NCI-H1105 treated with DMSO at 0.1 percent for 48 hours (cell line): ENCODE results near the gene NUP188.
"Not testable (repeated sequence)": the region's sequence is repeated elsewhere in the genome, so short reads cannot be mapped to it uniquely, and the experiment has no call there.

Source experiments
- DNase-seq: peaks from one replicate; lab custom pipeline; 2025; lab: John Stamatoyannopoulos, UW

NUP188 gene

DNA sequence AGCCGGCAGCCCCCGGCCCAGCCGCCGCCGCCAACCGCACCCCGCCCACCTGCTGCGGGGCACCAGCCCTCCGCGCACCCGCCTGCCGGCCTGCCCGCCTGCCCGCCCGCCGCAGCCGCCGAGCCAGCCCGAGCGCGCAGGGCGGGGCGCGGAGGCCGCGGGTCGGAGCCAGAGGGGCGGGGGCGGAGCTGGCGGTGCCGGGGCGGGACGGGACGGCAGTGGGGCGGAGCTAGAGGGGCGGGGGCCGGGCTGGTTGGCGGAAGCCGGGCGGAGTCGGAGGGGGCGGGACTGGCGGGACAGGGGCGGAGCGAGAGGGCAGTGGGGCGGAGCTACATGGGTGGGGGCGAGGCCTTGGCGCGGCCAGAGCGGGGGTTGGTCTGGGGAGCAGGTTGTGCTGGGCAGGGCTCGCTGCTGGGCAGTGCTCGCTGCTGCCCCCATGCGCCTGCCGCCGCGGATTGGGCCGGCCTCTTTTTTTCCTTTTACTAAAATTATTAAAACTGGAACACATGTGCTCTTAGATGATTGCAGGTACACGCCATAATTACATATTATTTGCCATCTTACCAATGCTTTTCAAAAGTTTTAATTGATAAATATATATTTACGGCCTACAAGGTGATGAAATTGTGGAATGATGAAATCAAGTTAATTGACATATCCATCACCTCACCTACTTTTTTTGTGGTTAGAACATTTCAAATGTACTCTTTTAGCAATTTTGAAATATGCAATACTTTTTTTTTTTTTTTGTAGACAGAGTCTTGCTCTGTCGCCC lies 80.9 kb downstream of the NUP188 start, which contains the start of gene SH3GLB2:
TSS of gene SH3GLB2 (minus strand) at position 140 of the 775 bp plus-strand sequence. CDS start 177 bp downstream, outside the sequence.
- peak; percentile 84 for DNase-seq

- no peak for DNase-seq
These were observed 82.7 kb downstream of the NUP188 start for GRCh38 chr9:129030191-129030590.

DNA sequence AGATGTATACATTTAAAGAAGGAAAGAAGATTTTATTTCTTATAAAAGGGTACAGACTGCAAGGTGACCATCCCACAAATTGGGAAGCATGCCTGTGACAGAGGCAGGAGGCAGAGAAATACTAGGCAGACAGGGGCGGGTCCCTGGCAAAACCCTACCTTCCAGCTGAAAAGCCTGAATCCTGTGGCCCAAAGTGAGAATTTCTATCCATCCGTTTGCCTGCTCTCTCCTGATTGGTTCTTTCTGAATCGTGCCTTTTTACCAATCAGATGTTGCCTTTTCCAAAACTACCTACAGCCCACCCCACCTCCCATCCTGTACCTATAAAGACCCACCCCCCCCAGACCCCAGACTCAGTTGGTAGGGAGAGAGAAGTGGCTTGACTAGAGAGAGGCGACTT lies 84.0 kb downstream of the NUP188 start:
- DNase-seq, result no peak

DNA sequence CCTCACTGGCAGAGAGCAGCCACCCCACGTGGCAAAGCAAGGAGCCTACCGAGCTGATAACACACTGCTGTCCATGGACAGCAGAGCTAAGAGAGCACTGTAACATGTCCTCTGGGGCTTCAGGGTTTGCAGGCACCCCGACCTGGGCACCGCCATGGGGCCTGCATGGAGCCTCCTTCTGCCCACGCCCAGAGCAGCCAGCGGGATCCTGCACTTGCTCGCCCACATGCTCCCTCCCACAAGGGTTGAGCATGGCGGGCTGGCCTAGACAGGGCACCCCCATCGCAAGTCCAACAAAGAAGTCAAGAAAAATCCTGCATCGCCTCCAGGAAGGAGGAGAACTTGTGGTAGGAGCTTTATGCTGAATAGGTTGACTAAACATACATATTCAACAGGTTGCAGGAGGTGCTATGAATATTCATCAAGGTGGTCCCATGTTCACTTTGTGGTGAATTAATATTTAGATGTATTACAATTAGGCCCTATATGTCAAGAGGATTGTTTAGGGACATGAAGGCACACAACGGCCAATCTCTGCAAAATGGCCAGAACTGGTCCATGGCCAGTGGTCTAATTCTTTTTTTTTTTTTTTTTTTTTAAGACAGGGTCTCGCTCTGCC lies 85.2 kb downstream of the NUP188 start:
- DNase-seq, result no peak

DNA sequence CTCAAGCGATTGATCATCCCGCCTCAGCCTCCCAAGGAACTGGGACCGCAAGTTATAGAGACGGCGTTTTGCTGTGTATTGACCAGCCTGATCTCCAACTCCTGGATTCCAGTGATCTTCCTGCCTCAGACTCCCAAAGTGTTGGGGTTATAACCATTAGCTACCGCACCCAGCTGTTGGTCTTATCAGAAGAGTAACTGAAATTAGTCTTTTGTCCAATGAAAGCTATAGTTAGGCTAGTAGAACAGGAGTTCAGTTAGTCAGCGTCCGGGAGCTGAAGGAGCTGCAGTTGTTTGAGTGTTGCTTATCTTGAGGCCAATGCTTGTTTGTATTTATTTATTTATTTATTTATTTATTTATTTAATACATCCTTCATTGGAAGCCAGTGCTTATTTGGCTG lies 85.7 kb downstream of the NUP188 start:
- DNase-seq, result no peak

DNA sequence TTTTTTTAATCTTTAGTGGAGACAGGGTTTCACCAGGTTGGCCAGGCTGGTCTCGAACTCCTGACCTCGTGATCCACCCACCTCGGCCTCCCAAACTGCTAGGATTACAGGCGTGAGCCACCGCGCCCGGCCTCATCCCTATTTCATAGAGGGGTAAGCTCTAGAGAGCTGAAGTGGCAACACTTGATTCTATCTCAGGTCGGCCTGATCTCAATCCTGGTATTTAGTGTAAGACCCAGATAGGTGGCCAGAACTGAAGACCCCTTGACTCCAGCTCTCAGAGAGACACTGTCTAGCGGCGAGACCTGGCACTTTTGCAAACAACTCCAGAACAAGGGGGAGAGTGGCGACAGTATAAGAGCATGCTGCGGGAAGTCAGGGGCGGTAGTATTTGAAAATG lies 88.3 kb downstream of the NUP188 start:
- DNase-seq, result not testable (repeated sequence)

GRCh38 chr9:129036241-129036922 lies 88.9 kb downstream of the NUP188 start, which contains the start of gene MIGA2:
Gene MIGA2 (plus strand): TSS chr9:129036626. CDS start chr9:129040595, 3,969 bp downstream.
- peak; percentile 98 for DNase-seq

DNA sequence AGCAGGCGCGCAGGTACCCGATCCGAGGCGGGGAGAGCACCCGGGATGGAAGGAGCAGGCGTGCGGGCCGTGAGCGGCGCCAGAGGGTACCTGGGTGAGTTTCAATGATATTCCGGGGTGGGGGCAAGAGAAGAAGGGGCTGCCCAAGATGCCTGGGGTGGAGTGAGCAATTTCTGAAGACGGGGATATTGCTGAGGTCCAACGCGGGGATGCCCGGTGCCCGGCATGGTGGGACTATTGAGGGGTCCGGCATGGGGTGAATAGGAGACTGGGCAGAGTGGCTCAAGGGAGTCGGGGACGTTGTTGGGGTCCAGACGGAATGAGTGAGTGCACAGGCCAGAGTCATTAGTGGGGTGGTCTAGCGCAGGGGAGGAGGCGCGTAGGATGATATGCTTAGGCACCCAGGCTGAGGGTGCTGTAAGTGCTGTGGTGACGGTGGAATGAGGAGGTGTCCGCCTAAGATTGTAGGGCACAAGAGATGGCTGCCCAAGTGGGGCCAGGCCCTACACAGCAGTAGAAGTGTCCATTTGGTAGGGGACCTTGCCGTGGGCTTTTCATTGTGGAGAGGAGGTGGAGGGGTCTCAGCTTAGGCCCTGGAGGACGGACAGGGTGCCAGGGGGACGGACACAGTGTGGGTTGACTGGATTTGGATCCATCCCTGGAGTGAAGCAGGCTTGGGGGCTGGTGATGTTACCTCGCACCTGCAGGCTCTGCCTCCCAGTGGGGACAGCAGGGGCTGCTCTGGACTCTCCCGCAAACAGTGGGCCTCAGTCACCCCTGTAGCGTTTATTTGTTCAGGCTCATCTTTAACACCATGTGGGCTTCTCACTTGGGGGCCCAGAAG lies 89.6 kb downstream of the NUP188 start:
- no peak for DNase-seq

DNA sequence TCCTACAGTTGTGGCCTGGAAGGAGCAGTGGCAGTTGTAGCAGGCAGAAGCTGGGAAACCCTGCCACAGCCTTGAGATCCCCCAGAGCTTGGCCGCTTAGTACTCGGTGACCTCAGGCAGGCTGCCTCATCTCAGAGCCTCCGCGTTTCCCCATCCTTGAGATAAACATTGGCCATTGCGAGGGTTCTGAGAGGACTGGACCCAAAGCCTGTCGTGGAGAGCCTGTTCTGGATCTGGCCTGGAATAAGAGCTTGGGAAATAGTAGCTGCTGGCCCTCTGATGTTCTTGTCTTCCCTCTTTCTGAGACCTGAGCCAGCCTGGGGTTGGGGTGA lies 90.2 kb downstream of the NUP188 start:
- no peak for DNase-seq

DNA sequence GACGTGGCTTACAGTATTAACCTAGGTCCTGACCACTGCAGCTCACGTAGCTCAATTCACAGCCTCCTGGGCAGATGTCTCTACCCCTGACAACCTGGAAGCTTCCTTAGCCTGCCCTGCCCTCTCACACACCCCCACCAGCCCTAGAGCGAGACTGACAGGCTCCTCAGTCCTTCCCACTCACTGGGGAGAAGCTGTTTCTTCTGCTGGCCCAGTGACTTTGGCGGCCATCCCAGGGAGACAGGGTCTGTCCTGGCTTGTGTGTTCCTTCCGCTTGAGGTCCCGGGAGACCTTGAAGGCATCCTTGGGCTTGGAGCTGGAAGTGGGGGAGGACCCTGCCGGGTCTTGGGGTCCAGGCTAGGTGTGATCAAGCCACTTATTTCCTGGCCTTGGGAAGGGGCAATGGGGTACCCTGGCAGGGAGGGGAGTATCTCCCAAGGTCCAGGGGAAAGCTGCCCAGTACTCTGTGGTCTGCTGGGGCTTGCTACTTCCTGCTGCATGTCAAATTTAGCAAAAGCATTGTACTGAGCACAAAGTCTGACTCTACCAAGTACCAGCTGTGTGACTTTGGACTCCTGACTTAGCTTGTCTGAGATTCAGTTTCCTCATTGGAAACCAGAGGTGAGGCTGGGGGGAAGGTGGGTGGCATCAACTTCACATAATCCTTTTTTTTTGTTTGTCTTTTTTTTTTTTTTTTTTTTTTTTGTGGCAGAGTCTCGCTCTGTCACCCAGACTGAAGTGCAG lies 90.8 kb downstream of the NUP188 start:
- DNase-seq, result no peak

GRCh38 chr9:129040113-129040643 lies 92.7 kb downstream of the NUP188 start:
- DNase-seq, result no peak

DNA sequence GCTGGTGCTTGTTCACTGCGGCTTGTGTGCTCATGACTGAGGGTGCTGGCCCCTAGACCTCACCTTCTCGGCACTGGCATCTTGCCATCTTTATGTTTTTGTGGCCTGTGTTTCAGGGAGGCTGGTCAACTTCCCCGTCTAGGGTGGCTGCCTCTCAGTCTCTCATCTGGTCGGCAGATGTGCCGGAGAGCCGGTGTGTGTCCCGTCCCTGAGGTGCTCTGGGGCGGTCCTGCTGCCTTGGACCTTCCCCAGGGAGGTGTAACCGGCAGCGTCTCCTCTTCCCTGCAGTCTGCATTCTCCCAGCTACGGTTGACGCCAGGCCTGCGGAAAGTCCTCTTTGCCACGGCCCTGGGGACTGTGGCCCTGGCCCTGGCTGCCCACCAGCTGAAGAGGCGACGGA lies 94.5 kb downstream of the NUP188 start:
- no peak for DNase-seq

DNA sequence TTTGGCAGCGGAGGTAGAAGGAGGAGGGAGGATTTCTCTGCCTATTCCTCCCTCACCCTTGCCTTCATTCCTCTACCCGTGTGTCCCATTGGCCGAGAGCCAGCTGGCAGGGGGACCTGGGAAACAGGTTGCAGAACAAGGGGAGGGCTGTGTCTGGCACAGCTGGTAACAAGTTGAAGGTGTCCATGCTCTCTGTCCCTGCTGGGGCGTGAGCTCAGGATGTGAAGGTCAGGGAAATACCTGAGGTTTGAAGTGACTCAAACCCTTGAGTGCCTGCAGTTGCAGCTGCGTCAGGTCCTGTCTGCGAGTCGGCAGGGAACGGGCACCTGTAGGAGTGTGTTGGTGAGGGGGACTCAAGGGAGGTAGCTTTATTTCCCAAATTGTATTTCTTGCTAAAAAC lies 105.1 kb downstream of the NUP188 start:
- peak; percentile 3 for DNase-seq

DNA sequence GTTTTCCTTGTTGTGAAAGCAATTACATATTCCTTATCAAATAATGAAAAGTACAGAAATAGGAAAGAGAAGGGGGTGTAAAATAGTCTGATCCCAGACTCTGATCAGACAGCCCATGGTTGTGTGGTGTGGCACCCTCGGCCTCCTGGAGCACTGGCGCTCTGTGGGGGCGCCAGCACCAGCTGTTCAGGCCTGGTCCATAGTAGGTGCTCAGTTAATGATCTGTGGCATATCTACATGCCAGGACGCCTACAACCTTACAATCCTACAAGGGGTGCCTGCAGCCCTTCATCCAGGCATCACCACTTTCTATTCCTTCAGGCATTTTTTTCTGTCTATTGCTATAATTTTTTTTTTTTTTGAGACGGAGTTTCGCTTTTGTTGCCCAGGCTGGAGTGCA lies 105.5 kb downstream of the NUP188 start:
- no peak for DNase-seq

- no peak for DNase-seq
These were observed 106.8 kb downstream of the NUP188 start for GRCh38 chr9:129054163-129054851.
